Gastrocnemius medialis (tissue), 4 donors: ENCODE measurements around the gene TNS4.

Experiments used
- CTCF ChIP-seq, 5 experiments: fragments of 450-650 bp in 3 of 5; fragments of 200-600 bp in 2 of 5; sonication (generic) in 2 of 5; IDR thresholded peaks in 4 of 5; conservative IDR thresholded peaks in 1 of 5; 1 replicate in 4 of 5; 2 replicates in 1 of 5; pipeline ENCODE4 v1.5.1; 2016 to 2019; ENCODE audit warnings: antibody characterized with exemption in 5 of 5, mild to moderate bottlenecking in 3 of 5, moderate library complexity in 3 of 5
- POLR2A ChIP-seq, 2 donors: fragments of 450-650 bp; IDR thresholded peaks; one replicate each; pipeline ENCODE4 v1.6.1; 2017; ENCODE audit warnings: antibody characterized with exemption in 2 of 2, mild to moderate bottlenecking in 2 of 2, moderate library complexity in 2 of 2

- no peak for TF ChIP-seq CTCF (IDR thresholded peaks at IDR 0.05 in 4 of 5, conservative IDR thresholded peaks at IDR 0.05 in 1 of 5)
- no peak for TF ChIP-seq POLR2A (IDR thresholded peaks at IDR 0.05)
Measured at GRCh38 chr17:40534371-40535189, 33.2 kb upstream of the TNS4 start.
